Spleen (tissue), 11 donors: Measurements from ENCODE around the gene DTNBP1. TPM values are rescaled to one million over a fixed set of nuclear protein-coding genes. Genes with fewer than 3 reads are reported as not detected.

Source experiments
- DNase-seq: peaks from one replicate; pipeline ENCODE4 v3.0.0-alpha.2; 2020
- H3K27ac ChIP-seq, 8 donors: fragments of 200-600 bp; sonication (generic) in 7 of 8; 1 replicate in 4 of 8; 2 replicates in 4 of 8; pipeline versions ENCODE4 v1.5.0 to v1.8.0; 2016 to 2021; ENCODE audit warnings: inconsistent platforms in 4 of 8, mild to moderate bottlenecking in 4 of 8, moderate library complexity in 1 of 8
- H3K27me3 ChIP-seq, 7 donors: fragments of 200-600 bp; sonication (generic) in 6 of 7; replicated peaks in 1 of 7; 1 replicate in 4 of 7; 2 replicates in 3 of 7; pipeline versions ENCODE4 v1.5.0 to v1.8.0; 2016 to 2021; ENCODE audit warnings: inconsistent platforms in 3 of 7, mild to moderate bottlenecking in 1 of 7
- H3K36me3 ChIP-seq, 6 donors: fragments of 200-600 bp; sonication (generic) in 5 of 6; 1 replicate in 4 of 6; 2 replicates in 2 of 6; pipeline versions ENCODE4 v1.5.0 to v1.8.0; 2016 to 2021; ENCODE audit warnings: inconsistent platforms in 2 of 6
- H3K4me1 ChIP-seq, 6 donors: fragments of 200-600 bp; sonication (generic) in 5 of 6; 1 replicate in 3 of 6; 2 replicates in 3 of 6; pipeline versions ENCODE4 v1.5.0 to v1.8.0; 2016 to 2021; ENCODE audit warnings: inconsistent platforms in 3 of 6
- H3K4me3 ChIP-seq, 8 donors: fragments of 200-600 bp; sonication (generic) in 7 of 8; 1 replicate in 4 of 8; 2 replicates in 4 of 8; pipeline versions ENCODE4 v1.5.0 to v1.8.0; 2016 to 2021; ENCODE audit warnings: inconsistent platforms in 4 of 8, mild to moderate bottlenecking in 4 of 8, moderate library complexity in 2 of 8
- H3K9me3 ChIP-seq, 8 donors: fragments of 200-600 bp; sonication (generic) in 7 of 8; 1 replicate in 4 of 8; 2 replicates in 4 of 8; pipeline versions ENCODE4 v1.5.0 to v1.8.0; 2016 to 2021; ENCODE audit warnings: inconsistent platforms in 4 of 8
- POLR2A ChIP-seq, 3 donors: fragments of 450-650 bp; IDR thresholded peaks; one replicate each; pipeline ENCODE4 v1.5.1; 2017; ENCODE audit warnings: antibody characterized with exemption in 3 of 3, mild to moderate bottlenecking in 1 of 3
- POLR2AphosphoS5 ChIP-seq, 3 donors: sonication (generic); formaldehyde crosslinking; IDR thresholded peaks; one replicate each; pipeline ENCODE4 v1.5.1; 2017; ENCODE audit warnings: antibody characterized with exemption in 3 of 3
- WGBS, 5 donors: extraction: QIAGEN DNeasy Blood & Tissue Kit in 3 of 5; methylation state at CpG; one replicate each; pipeline versions ENCODE4 v1.1.5 to v1.1.7; 2013 to 2018; 5-methylcytosine and 5-hydroxymethylcytosine counted together
- intact Hi-C: fragments of 100-400 bp; cut with DNase I; formaldehyde crosslinking; loops from one replicate; pipeline ENCODE4 v1.15.0; 2023; ENCODE audit warnings: low total_unique reads
- polyA plus RNA-seq, 3 donors: library from polyadenylated mRNA; stranded (reverse); fragments of 200-250 nt; gene quantifications; one replicate each; pipeline ENCODE4 v1.2.1, GENCODE V29; 2013
- total RNA-seq, 7 donors: library from RNA; depleted of rRNA in 3 of 7; stranded (reverse); fragments of >200 nt in 3 of 7; fragmentation: NEBNext Ultra II Directional in 4 of 7; extraction: Animal tissue kit (Norgen Biotek cat#: 25700) in 4 of 7; gene quantifications; one replicate each; pipeline versions ENCODE4 v1.1.0 to v1.2.1, GENCODE V29; 2016 to 2021
- TF ChIP-seq, protein P1 (sequence below), 11 experiments: fragments of 200-600 bp in 7 of 11; fragments of 450-650 bp in 4 of 11; sonication (generic) in 4 of 11; IDR thresholded peaks in 8 of 11; conservative IDR thresholded peaks in 3 of 11; 1 replicate in 7 of 11; 2 replicates in 4 of 11; pipeline versions ENCODE4 v1.4.0 to v1.8.0; 2016 to 2021; ENCODE audit warnings: antibody characterized with exemption in 11 of 11, inconsistent platforms in 4 of 11, mild to moderate bottlenecking in 1 of 11
- donor health status: healthy with polysubstance abuse.
- donor health status: DM: no; HTN: no; CAD: no; lungs with moderate emphysema.
- donor health status: DM: no; HTN: no; CAD: no.
- donor health status: Bipolar disorder and iron deficiency.
- donor health status: healthy.
- donor health status: DM: no; HTN: no; CAD: no.
- donor health status: DM: yes; HTN: yes; CAD: no.

Gene DTNBP1
- total and polyA plus RNA-seq, 10 donors: 14.2 to 42.2 (median 32.3) TPM

DNA sequence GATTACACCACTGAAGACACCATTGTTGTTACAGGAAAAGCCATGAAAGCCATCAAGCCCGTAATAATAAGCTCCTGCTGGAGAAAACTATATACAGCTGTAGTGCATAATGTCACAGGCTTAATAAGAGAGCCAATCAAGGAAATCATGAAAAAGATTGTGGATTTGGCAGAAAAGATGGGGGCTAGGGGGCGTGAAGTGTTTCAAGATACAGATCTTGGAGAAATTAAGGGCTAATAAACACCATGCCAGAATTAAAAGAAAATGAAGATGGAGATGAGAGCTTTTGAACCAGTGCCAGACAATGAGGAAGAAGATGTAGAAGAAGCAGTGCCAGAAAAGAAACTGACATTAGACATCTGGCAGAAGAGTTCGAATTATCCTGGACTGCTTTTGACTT, 43.2 kb upstream of the DTNBP1 start:
- no peak overlapping the region for H3K4me3 ChIP-seq
- H3K36me3 ChIP-seq: no peaks in the 10 kb centered on the region
- peaks cover 0 to 20% (median 14%) of the 10 kb centered on the region in 8 donors for H3K9me3 ChIP-seq
- WGBS, 5 donors: 55 to 72% (median 66%) methylated on average over 3 of the region's 3 CpGs
- DNase-seq: no peak
- H3K27ac ChIP-seq: no peak overlapping the region
- TF ChIP-seq, protein P1, sequence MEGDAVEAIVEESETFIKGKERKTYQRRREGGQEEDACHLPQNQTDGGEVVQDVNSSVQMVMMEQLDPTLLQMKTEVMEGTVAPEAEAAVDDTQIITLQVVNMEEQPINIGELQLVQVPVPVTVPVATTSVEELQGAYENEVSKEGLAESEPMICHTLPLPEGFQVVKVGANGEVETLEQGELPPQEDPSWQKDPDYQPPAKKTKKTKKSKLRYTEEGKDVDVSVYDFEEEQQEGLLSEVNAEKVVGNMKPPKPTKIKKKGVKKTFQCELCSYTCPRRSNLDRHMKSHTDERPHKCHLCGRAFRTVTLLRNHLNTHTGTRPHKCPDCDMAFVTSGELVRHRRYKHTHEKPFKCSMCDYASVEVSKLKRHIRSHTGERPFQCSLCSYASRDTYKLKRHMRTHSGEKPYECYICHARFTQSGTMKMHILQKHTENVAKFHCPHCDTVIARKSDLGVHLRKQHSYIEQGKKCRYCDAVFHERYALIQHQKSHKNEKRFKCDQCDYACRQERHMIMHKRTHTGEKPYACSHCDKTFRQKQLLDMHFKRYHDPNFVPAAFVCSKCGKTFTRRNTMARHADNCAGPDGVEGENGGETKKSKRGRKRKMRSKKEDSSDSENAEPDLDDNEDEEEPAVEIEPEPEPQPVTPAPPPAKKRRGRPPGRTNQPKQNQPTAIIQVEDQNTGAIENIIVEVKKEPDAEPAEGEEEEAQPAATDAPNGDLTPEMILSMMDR (IDR thresholded peaks at IDR 0.05 in 8 of 11, conservative IDR thresholded peaks at IDR 0.05 in 3 of 11): no peak
- TF ChIP-seq POLR2A (IDR thresholded peaks at IDR 0.05): no peak
- TF ChIP-seq POLR2AphosphoS5 (IDR thresholded peaks at IDR 0.05): no peak
- H3K4me1 ChIP-seq: no peaks in the 10 kb centered on the region
- peaks cover 0 to 3% (median 0%) of the 10 kb centered on the region in 7 donors for H3K27me3 ChIP-seq
- intact Hi-C loops: no loop called here

DNA sequence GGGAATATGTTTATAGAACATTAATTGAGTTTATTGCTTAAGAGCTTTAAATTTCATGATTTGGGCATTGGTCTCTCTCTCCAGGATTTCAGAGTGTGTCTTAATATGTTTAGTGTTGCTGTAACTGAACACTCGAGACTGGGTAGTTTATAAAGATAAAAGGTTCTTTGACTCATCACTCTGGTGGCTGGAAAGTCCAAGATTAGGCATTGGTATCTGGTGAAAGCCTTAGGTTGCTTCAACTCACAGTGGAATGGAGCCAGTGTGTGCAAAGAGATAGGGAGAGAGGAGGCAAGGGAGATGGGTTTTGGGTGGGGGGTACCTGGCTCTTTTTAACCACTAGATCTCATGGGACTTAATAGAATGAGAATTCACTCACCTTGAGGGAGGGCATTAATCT, 35.6 kb upstream of the DTNBP1 start:
- Histone ChIP-seq H3K27ac (no peak overlapping the region), H3K36me3 (no peaks in the 10 kb centered on the region), H3K9me3 (peaks cover 0 to 12% (median 5%) of the 10 kb centered on the region in 8 donors), H3K27me3 (no peaks in the 10 kb centered on the region), H3K4me3 (no peak overlapping the region), H3K4me1 (peaks cover 0 to 3% (median 0%) of the 10 kb centered on the region in 6 donors)
- intact Hi-C loops: no loop called here
- no peak for TF ChIP-seq POLR2AphosphoS5 (IDR thresholded peaks at IDR 0.05)
- TF ChIP-seq, protein P1 (IDR thresholded peaks at IDR 0.05 in 8 of 11, conservative IDR thresholded peaks at IDR 0.05 in 3 of 11): no peak
- TF ChIP-seq POLR2A (IDR thresholded peaks at IDR 0.05): no peak
- no peak for DNase-seq
- 67 to 85% (median 79%) methylated on average over 1 of the region's 1 CpG for WGBS, 5 donors

DNA sequence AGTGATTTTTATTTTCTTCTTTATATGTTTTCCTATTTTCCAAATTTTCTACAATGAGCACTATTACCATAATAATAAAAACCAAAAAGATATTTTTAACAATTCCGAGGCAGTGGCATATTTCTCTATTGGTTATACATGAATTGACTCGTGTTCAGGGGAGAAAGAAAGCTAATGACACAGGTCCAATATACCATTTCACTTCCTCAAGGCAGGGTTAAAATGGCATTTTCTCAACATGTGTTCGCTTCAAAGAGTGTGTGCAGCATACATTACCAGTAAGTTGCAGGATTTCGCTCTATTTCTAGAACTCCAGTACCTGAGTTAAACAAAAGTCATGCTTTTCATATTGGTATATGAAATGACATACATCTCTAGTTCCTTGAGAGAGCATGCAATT, 35.1 kb upstream of the DTNBP1 start:
- no peaks in the 10 kb centered on the region for H3K27me3 ChIP-seq
- no peak overlapping the region for H3K27ac ChIP-seq
- peaks cover 0 to 3% (median 0%) of the 10 kb centered on the region in 6 donors for H3K4me1 ChIP-seq
- DNase-seq: no peak
- no peak overlapping the region for H3K4me3 ChIP-seq
- WGBS, 5 donors: 82 to 86% (median 82%) methylated on average over 4 of the region's 4 CpGs
- intact Hi-C loops: no loop called here
- H3K9me3 ChIP-seq: peaks cover 0 to 6% (median 0%) of the 10 kb centered on the region in 8 donors
- no peak for TF ChIP-seq POLR2AphosphoS5 (IDR thresholded peaks at IDR 0.05)
- TF ChIP-seq POLR2A (IDR thresholded peaks at IDR 0.05): no peak
- TF ChIP-seq, protein P1 (IDR thresholded peaks at IDR 0.05 in 8 of 11, conservative IDR thresholded peaks at IDR 0.05 in 3 of 11): no peak
- no peaks in the 10 kb centered on the region for H3K36me3 ChIP-seq

DNA sequence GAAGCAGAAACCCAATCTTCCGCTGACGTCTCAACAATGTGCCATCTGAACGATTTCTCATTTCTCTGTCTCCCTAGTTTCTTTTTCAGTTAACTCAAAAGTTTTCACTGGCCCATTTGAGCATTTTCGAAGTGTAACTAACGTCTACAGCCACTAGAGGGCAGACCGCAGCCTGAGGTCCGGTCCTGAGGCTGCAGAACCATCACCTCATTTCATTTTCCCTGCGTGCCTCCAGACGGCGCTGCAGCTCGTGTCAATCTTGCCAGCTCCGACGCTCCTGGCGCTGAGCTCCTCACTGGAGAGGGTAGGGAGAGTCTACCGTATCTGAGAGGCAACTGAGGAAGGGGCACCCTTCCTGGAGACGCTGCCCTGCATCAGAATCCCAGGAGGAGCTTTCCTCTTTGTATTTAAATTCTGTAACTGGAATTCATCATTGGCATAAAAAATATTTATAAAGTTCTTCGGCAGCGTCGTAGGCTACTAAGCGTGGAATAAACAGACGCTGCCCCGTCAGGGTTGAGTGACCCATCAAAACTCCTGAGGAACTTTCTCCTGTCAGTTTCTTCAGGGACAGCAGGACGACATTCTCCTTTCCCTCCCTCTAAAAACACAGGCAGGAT, 28.5 kb upstream of the DTNBP1 start:
- Histone ChIP-seq H3K36me3 (no peaks in the 10 kb centered on the region), H3K27ac (peak overlapping the region in 6 of 8 donors; percentile 24 to 48 (median 38)), H3K4me3 (peak overlapping the region in 3 of 8 donors; percentile 0 to 27 (median 4)), H3K27me3 (peaks cover 0 to 21% (median 0%) of the 10 kb centered on the region in 7 donors), H3K9me3 (no peaks in the 10 kb centered on the region), H3K4me1 (peaks cover 7 to 26% (median 18%) of the 10 kb centered on the region in 6 donors)
- WGBS, 5 donors: 19 to 24% (median 21%) methylated on average over 23 of the region's 23 CpGs
- intact Hi-C loops: loop anchor here (5.0 kb wide), 2 partner anchors 491 to 511 kb away; no protein-coding TSS in a partner anchor
- TF ChIP-seq POLR2AphosphoS5 (IDR thresholded peaks at IDR 0.05) (peak; percentile 70 to 80 (median 78)), POLR2A (IDR thresholded peaks at IDR 0.05) (no peak)
- TF ChIP-seq, protein P1 (IDR thresholded peaks at IDR 0.05 in 8 of 11, conservative IDR thresholded peaks at IDR 0.05 in 3 of 11): peak; percentile 95 to 100 (median 98)
- DNase-seq: peak; percentile 93
